Left lung (tissue), 10 donors: ENCODE data around the gene TRMO. TPM values are rescaled to one million over a fixed set of nuclear protein-coding genes. Genes with fewer than 3 reads are reported as not detected.

Source experiments
- ATAC-seq: fragments of 200-7000 bp; cut with Tn5 transposase; one replicate; pipeline ENCODE4 v1.9.1; 2020; ENCODE audit warnings: moderate library complexity
- DNase-seq, 4 donors: peaks; one replicate each; pipeline ENCODE4 v3.0.0-alpha.2; 2013 to 2020
- H3K27ac ChIP-seq, 2 donors: fragments of 200-600 bp; sonication (generic) in 1 of 2; one replicate each; pipeline versions ENCODE4 v1.5.0 to v1.8.0; 2020 to 2021
- H3K27me3 ChIP-seq, 2 donors: fragments of 200-600 bp; sonication (generic) in 1 of 2; one replicate each; pipeline versions ENCODE4 v1.5.0 to v1.8.0; 2020 to 2021
- H3K36me3 ChIP-seq, 2 donors: fragments of 200-600 bp; sonication (generic) in 1 of 2; one replicate each; pipeline versions ENCODE4 v1.5.0 to v1.8.0; 2020 to 2021
- H3K4me1 ChIP-seq, 2 donors: fragments of 200-600 bp; one replicate each; pipeline ENCODE4 v1.8.0; 2021
- H3K4me3 ChIP-seq, 2 donors: fragments of 200-600 bp; sonication (generic) in 1 of 2; one replicate each; pipeline versions ENCODE4 v1.5.0 to v1.8.0; 2020 to 2021; ENCODE audit warnings: mild to moderate bottlenecking in 1 of 2
- H3K9me3 ChIP-seq, 2 donors: fragments of 200-600 bp; sonication (generic) in 1 of 2; one replicate each; pipeline versions ENCODE4 v1.5.0 to v1.8.0; 2020 to 2021
- CTCF ChIP-seq, 2 donors: fragments of 200-600 bp; sonication (generic) in 1 of 2; IDR thresholded peaks; one replicate each; pipeline versions ENCODE4 v1.5.0 to v1.8.0; 2021; ENCODE audit warnings: antibody characterized with exemption in 2 of 2
- intact Hi-C, 2 donors: fragments of 100-400 bp; cut with DNase I; formaldehyde crosslinking; loops; one replicate each; pipeline versions ENCODE4 v1.11.2 to v1.14.2; 2022
- polyA plus RNA-seq, 6 donors: library from polyadenylated mRNA; unstranded; fragments of 120-200 nt; gene quantifications; one replicate each; pipeline ENCODE4 v1.2.1, GENCODE V29; 2013; ENCODE audit not compliant: insufficient read length in 6 of 6
- total RNA-seq, 2 donors: library from RNA; stranded (reverse); fragmentation: NEBNext Ultra II Directional; extraction: Animal tissue kit (Norgen Biotek cat#: 25700); gene quantifications; one replicate each; pipeline ENCODE4 v1.2.1, GENCODE V29; 2021
- donor health status: DM: no; HTN: yes; CAD: no.
- donor health status: DM: no; HTN: no; CAD: no.

Gene TRMO
- total and polyA plus RNA-seq, 8 donors = 13.6 to 16.5 (median 16.1) TPM

GRCh38 chr9:97919217-97919813 is 3.0 kb downstream of the TRMO start:
- H3K4me1 ChIP-seq = peaks cover 14 to 53% of the 10 kb centered on the region in 2 donors
- intact Hi-C loops = no loop called here
- no peaks in the 10 kb centered on the region for H3K9me3 ChIP-seq
- H3K27ac ChIP-seq = peak overlapping the region in 1 of 2 donors; percentile 100
- ATAC-seq (no peak), DNase-seq (no peak)
- H3K27me3 ChIP-seq = no peaks in the 10 kb centered on the region
- peaks cover 0 to 17% of the 10 kb centered on the region in 2 donors for H3K36me3 ChIP-seq
- TF ChIP-seq CTCF (IDR thresholded peaks at IDR 0.05) = no peak
- H3K4me3 ChIP-seq = no peak overlapping the region

- H3K9me3 ChIP-seq = no peaks in the 10 kb centered on the region
- no peak for DNase-seq
- peaks cover 14 to 46% of the 10 kb centered on the region in 2 donors for H3K4me1 ChIP-seq
- peaks cover 0 to 24% of the 10 kb centered on the region in 2 donors for H3K36me3 ChIP-seq
- no peaks in the 10 kb centered on the region for H3K27me3 ChIP-seq
- no peak overlapping the region for H3K27ac ChIP-seq
- ATAC-seq = no peak
- no peak for TF ChIP-seq CTCF (IDR thresholded peaks at IDR 0.05)
- intact Hi-C loops = no loop called here
- H3K4me3 ChIP-seq = no peak overlapping the region
Observed at GRCh38 chr9:97918611-97919010, 3.7 kb downstream of the TRMO start.

- ATAC-seq = no peak
- peaks cover 0 to 31% of the 10 kb centered on the region in 2 donors for H3K4me1 ChIP-seq
- no peak overlapping the region for H3K4me3 ChIP-seq
- peaks cover 0 to 68% of the 10 kb centered on the region in 2 donors for H3K36me3 ChIP-seq
- no peak overlapping the region for H3K27ac ChIP-seq
- H3K27me3 ChIP-seq = no peaks in the 10 kb centered on the region
- DNase-seq = no peak
- TF ChIP-seq CTCF (IDR thresholded peaks at IDR 0.05) = no peak
- intact Hi-C loops = no loop called here
- no peaks in the 10 kb centered on the region for H3K9me3 ChIP-seq
Observed at GRCh38 chr9:97911970-97912369, 10.3 kb downstream of the TRMO start.

- Histone ChIP-seq H3K9me3 (no peaks in the 10 kb centered on the region), H3K27me3 (no peaks in the 10 kb centered on the region), H3K36me3 (peaks cover 0 to 68% of the 10 kb centered on the region in 2 donors), H3K4me3 (no peak overlapping the region), H3K4me1 (peaks cover 0 to 35% of the 10 kb centered on the region in 2 donors), H3K27ac (no peak overlapping the region)
- intact Hi-C loops = no loop called here
- DNase-seq = no peak
- no peak for TF ChIP-seq CTCF (IDR thresholded peaks at IDR 0.05)
- ATAC-seq = no peak
Observed at GRCh38 chr9:97911528-97911927, 10.8 kb downstream of the TRMO start.

- Histone ChIP-seq H3K9me3 (no peaks in the 10 kb centered on the region), H3K27ac (peak overlapping the region in 1 of 2 donors; percentile 95), H3K27me3 (no peaks in the 10 kb centered on the region), H3K4me3 (no peak overlapping the region), H3K4me1 (peaks cover 0 to 47% of the 10 kb centered on the region in 2 donors), H3K36me3 (peaks cover 0 to 60% of the 10 kb centered on the region in 2 donors)
- intact Hi-C loops = no loop called here
- DNase-seq (no peak), ATAC-seq (no peak)
- TF ChIP-seq CTCF (IDR thresholded peaks at IDR 0.05) = no peak
Observed at GRCh38 chr9:97910357-97910756, 11.9 kb downstream of the TRMO start.
